Caco-2 (cell line): Measurements from ENCODE around the gene PRDM5. TPM values are rescaled to one million over a fixed set of nuclear protein-coding genes. Genes with fewer than 3 reads are reported as not detected.

Source experiments
- BruUV-seq: library from RNA; stranded (reverse); fragments of 400-500 nt; replicated peaks from 2 replicates; lab custom pipeline; 2021; lab: Mats Ljungman, UMichigan
- CTCF ChIA-PET: fragments of 300-600 bp; sonication (Branson Sonifier 250); formaldehyde crosslinking; loops from one replicate; lab custom pipeline; 2022; ENCODE audit warnings: antibody characterized with exemption; lab: Charles Lee
- POLR2A ChIA-PET: fragments of 300-600 bp; sonication (Branson Sonifier 250); formaldehyde crosslinking; loops from one replicate; lab custom pipeline; 2022; ENCODE audit warnings: antibody characterized with exemption; lab: Charles Lee
- DNase-seq, 2 experiments: peaks; one replicate each; pipeline versions ENCODE4 v3.0.0 to v3.0.0-alpha.2; 2020 to 2022
- H3K27me3 ChIP-seq: replicated peaks from 2 replicates; pipeline ENCODE4 v1.6.0; 2011; ENCODE audit warnings: low read length; ENCODE audit not compliant: control insufficient read depth, insufficient read depth
- H3K36me3 ChIP-seq: 2 replicates; pipeline ENCODE4 v1.5.1; 2011; ENCODE audit warnings: low read length; ENCODE audit not compliant: control insufficient read depth, insufficient read depth
- H3K4me1 ChIP-seq: fragments of 250-450 bp; sonication (Bioruptor Pico); 2 replicates; pipeline ENCODE4 v1.5.1; 2020; ENCODE audit warnings: mild to moderate bottlenecking
- H3K4me3 ChIP-seq: 2 replicates; pipeline ENCODE4 v1.5.1; 2011; ENCODE audit warnings: low read depth, mild to moderate bottlenecking, control low read depth, low read length
- H3K9me3 ChIP-seq: fragments of 250-450 bp; sonication (Bioruptor Pico); 2 replicates; pipeline ENCODE4 v1.5.1; 2020; ENCODE audit warnings: mild to moderate bottlenecking, moderate library complexity
- H3K27ac Mint-ChIP-seq: one replicate; pipeline ENCODE4 v1.8.0; 2022; ENCODE audit warnings: mixed read lengths; ENCODE audit not compliant: unreplicated experiment
- H3K27me3 Mint-ChIP-seq: one replicate; pipeline ENCODE4 v1.8.0; 2022; ENCODE audit warnings: mixed read lengths; ENCODE audit not compliant: insufficient read depth, unreplicated experiment
- H3K36me3 Mint-ChIP-seq: one replicate; pipeline ENCODE4 v1.8.0; 2022; ENCODE audit warnings: mild to moderate bottlenecking, mixed read lengths; ENCODE audit not compliant: insufficient read depth, unreplicated experiment
- H3K4me1 Mint-ChIP-seq: one replicate; pipeline ENCODE4 v1.8.0; 2022; ENCODE audit warnings: low read depth, mixed read lengths; ENCODE audit not compliant: unreplicated experiment
- H3K4me3 Mint-ChIP-seq: one replicate; pipeline ENCODE4 v1.8.0; 2022; ENCODE audit warnings: mild to moderate bottlenecking, moderate library complexity, mixed read lengths; ENCODE audit not compliant: unreplicated experiment
- H3K9me3 Mint-ChIP-seq: one replicate; pipeline ENCODE4 v1.8.0; 2022; ENCODE audit warnings: mixed read lengths; ENCODE audit not compliant: unreplicated experiment
- CTCF ChIP-seq, 2 experiments: fragments of 200-600 bp in 1 of 2; IDR thresholded peaks; 1 replicate in 1 of 2; 2 replicates in 1 of 2; pipeline versions ENCODE4 v1.5.1 to v1.8.0; 2011 to 2022; ENCODE audit warnings: antibody characterized with exemption in 1 of 2, control low read depth in 1 of 2, inconsistent platforms in 1 of 2, low read depth in 1 of 2, low read length in 1 of 2, mild to moderate bottlenecking in 1 of 2, moderate library complexity in 1 of 2; ENCODE audit not compliant: insufficient read depth in 1 of 2, severe bottlenecking in 1 of 2, unreplicated experiment in 1 of 2
- intact Hi-C: fragments of 100-400 bp; cut with micrococcal nuclease; formaldehyde crosslinking; loops from one replicate; pipeline ENCODE4 v1.10.0; 2022; ENCODE audit not compliant: unreplicated experiment
- total RNA-seq: library from RNA; stranded (reverse); gene quantifications from 2 replicates; pipeline ENCODE4 v1.2.3, GENCODE V29; 2022

The PRDM5 gene
- total RNA-seq, 1 experiment from 2014 or later, result 14.3 TPM

DNA sequence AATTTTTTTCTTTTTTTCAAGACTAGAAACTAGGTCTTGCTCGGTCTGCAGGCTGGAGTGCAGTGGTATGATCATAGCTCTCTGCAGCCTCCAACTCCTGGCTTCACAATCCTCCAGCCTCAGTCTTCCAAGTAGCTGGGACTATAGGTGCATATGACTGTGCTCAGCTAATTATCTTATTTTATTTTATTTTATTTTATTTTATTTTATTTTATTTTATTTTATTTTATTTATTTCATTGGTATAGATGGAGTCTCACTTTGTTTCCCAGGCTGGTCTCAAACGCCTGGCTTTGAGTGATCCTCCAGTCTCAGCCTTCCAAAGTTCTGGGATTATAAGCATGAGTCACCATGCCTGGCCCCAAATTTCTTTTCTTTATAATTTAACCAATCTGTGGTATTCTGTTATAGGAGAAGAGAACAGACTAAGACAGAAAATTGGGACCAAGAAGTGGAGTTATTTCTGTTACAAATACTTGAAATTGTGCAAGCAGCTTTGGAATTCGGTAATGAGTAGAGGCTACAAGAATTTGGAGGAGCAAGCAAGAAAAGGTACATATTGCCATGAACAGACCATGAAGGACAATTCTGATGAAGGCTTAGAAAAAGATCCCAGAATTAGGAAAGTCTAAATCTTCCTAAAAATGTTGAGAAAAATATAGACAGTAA is 4.0 kb upstream of the PRDM5 start:
- TF ChIP-seq CTCF (IDR thresholded peaks at IDR 0.05; ENCODE audit: insufficient read depth in 1 of 2, low read depth in 1 of 2, low read length in 1 of 2, severe bottlenecking in 1 of 2, unreplicated experiment in 1 of 2), result no peak
- Mint-ChIP-seq H3K36me3 (peaks cover 5% of the 10 kb centered on the region), H3K9me3 (no peaks in the 10 kb centered on the region), H3K4me1 (no peaks in the 10 kb centered on the region), H3K27ac (no peak overlapping the region), H3K4me3 (no peak overlapping the region), H3K27me3 (no peaks in the 10 kb centered on the region)
- ChIA-PET POLR2A (no interaction called here), CTCF (no interaction called here)
- BruUV-seq, result no TSS peak
- intact Hi-C loops, result no loop called here
- no peaks in the 10 kb centered on the region for H3K9me3 ChIP-seq
- H3K36me3 ChIP-seq, result no peaks in the 10 kb centered on the region
- DNase-seq, result no peak
- H3K4me3 ChIP-seq, result no peak overlapping the region
- no peaks in the 10 kb centered on the region for H3K27me3 ChIP-seq
- peaks cover 5% of the 10 kb centered on the region; the same call in 1 of the 2 replicates for H3K4me1 ChIP-seq

DNA sequence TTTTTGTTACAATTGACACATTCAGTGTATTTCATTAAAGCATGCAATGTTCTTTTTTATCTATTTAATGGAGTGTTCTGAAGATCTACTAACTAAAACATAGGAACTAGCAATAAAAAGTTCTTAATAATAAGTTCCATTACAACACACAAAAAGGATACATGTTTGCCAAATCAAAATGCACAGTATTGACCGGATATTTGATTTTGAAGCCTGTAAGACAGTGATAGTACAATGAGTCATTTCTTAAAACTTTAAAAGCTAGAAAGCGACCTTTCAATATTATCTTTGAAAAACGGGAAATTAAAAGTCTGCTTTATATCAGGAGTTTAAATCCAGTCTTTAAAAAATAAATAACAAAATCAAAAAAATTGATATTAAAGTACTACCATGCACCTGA is 2.4 kb upstream of the PRDM5 start:
- BruUV-seq, result no TSS peak
- Mint-ChIP-seq H3K36me3 (peaks cover 6% of the 10 kb centered on the region), H3K9me3 (no peaks in the 10 kb centered on the region), H3K4me1 (no peaks in the 10 kb centered on the region), H3K27ac (no peak overlapping the region), H3K27me3 (no peaks in the 10 kb centered on the region), H3K4me3 (no peak overlapping the region)
- ChIA-PET CTCF (no interaction called here), POLR2A (no interaction called here)
- H3K4me3 ChIP-seq, result no peak overlapping the region
- TF ChIP-seq CTCF (IDR thresholded peaks at IDR 0.05; ENCODE audit: insufficient read depth in 1 of 2, low read depth in 1 of 2, low read length in 1 of 2, severe bottlenecking in 1 of 2, unreplicated experiment in 1 of 2), result no peak
- intact Hi-C loops, result loop anchor here (1.0 to 5.0 kb wide), 2 partner anchors 82 to 125 kb away; no protein-coding TSS in a partner anchor
- peaks cover 5% of the 10 kb centered on the region; the same call in 1 of the 2 replicates for H3K4me1 ChIP-seq
- DNase-seq, result no peak
- no peaks in the 10 kb centered on the region for H3K36me3 ChIP-seq
- H3K9me3 ChIP-seq, result no peaks in the 10 kb centered on the region
- no peaks in the 10 kb centered on the region for H3K27me3 ChIP-seq

GRCh38 chr4:120923207-120923522 is 639 bp upstream of the PRDM5 start:
- CTCF ChIA-PET, result interaction anchor here (0.6 kb wide), 2 partner anchors 33 to 275 kb away, joined by 3 to 4 read pairs; no protein-coding TSS in a partner anchor
- intact Hi-C loops, result loop anchor here (2.0 to 5.0 kb wide), 3 partner anchors 54 to 148 kb away; no protein-coding TSS in a partner anchor
- no peak overlapping the region for H3K27ac Mint-ChIP-seq

More at GRCh38 chr4:120923207-120923522, 639 bp upstream of the PRDM5 start:
- H3K9me3 Mint-ChIP-seq, result no peaks in the 10 kb centered on the region
- DNase-seq, result no peak
- H3K4me3 Mint-ChIP-seq, result peak overlapping the region; percentile 80
- TF ChIP-seq CTCF (IDR thresholded peaks at IDR 0.05; ENCODE audit: insufficient read depth in 1 of 2, low read depth in 1 of 2, low read length in 1 of 2, severe bottlenecking in 1 of 2, unreplicated experiment in 1 of 2), result no peak
- H3K27me3 ChIP-seq, result no peaks in the 10 kb centered on the region
- H3K27me3 Mint-ChIP-seq, result no peaks in the 10 kb centered on the region
- H3K4me3 ChIP-seq, result peak overlapping the region; percentile 81
- TSS peak; percentile 71 for BruUV-seq
- peaks cover 6% of the 10 kb centered on the region for H3K4me1 ChIP-seq
- POLR2A ChIA-PET, result interaction anchor here (0.6 kb wide), 1 partner anchor 39 kb away, joined by 3 read pairs; no protein-coding TSS in a partner anchor
- H3K36me3 Mint-ChIP-seq, result peaks cover 6% of the 10 kb centered on the region
- no peaks in the 10 kb centered on the region for H3K9me3 ChIP-seq
- H3K36me3 ChIP-seq, result no peaks in the 10 kb centered on the region
- H3K4me1 Mint-ChIP-seq, result no peaks in the 10 kb centered on the region
